Right lobe of liver (tissue), 6 donors: ENCODE data around the gene SENP8. TPM values are rescaled to one million over a fixed set of nuclear protein-coding genes. Genes with fewer than 3 reads are reported as not detected.

Source experiments
- ATAC-seq, 4 donors: fragments of 200-7000 bp; cut with Tn5 transposase; one replicate each; pipeline ENCODE4 v1.9.1; 2020; ENCODE audit warnings: mild to moderate bottlenecking in 4 of 4, moderate library complexity in 4 of 4
- DNase-seq, 3 donors: peaks; one replicate each; pipeline ENCODE4 v3.0.0-alpha.2; 2020
- H3K27ac ChIP-seq, 3 donors: fragments of 200-600 bp; one replicate each; pipeline ENCODE4 v1.8.0; 2022
- H3K27me3 ChIP-seq, 2 donors: fragments of 200-600 bp; one replicate each; pipeline ENCODE4 v1.8.0; 2022
- H3K36me3 ChIP-seq, 4 donors: fragments of 200-600 bp; sonication (generic) in 1 of 4; one replicate each; pipeline versions ENCODE4 v1.5.1 to v1.8.0; 2017 to 2022; ENCODE audit warnings: control low read depth in 1 of 4
- H3K4me1 ChIP-seq, 4 donors: fragments of 200-600 bp; sonication (generic) in 1 of 4; one replicate each; pipeline versions ENCODE4 v1.5.1 to v1.8.0; 2017 to 2022; ENCODE audit warnings: control low read depth in 1 of 4
- H3K4me3 ChIP-seq, 3 donors: fragments of 200-600 bp; one replicate each; pipeline ENCODE4 v1.8.0; 2022
- H3K9me3 ChIP-seq, 4 donors: fragments of 200-600 bp; sonication (generic) in 1 of 4; one replicate each; pipeline versions ENCODE4 v1.5.1 to v1.8.0; 2017 to 2022; ENCODE audit warnings: control low read depth in 1 of 4
- CTCF ChIP-seq, 4 donors: fragments of 200-600 bp in 3 of 4; fragments of 450-650 bp in 1 of 4; IDR thresholded peaks; one replicate each; pipeline versions ENCODE4 v1.5.1 to v1.8.0; 2016 to 2022; ENCODE audit warnings: antibody characterized with exemption in 4 of 4, mild to moderate bottlenecking in 2 of 4
- POLR2A ChIP-seq: fragments of 450-650 bp; IDR thresholded peaks from one replicate; pipeline ENCODE4 v1.6.1; 2017; ENCODE audit warnings: antibody characterized with exemption, mild to moderate bottlenecking
- WGBS: methylation state at CpG from one replicate; pipeline ENCODE4 v1.1.6; 2018; ENCODE audit warnings: low coverage, low lambda C conversion rate; ENCODE audit not compliant: insufficient coverage; ENCODE audit errors: missing lambda C conversion rate; 5-methylcytosine and 5-hydroxymethylcytosine counted together
- intact Hi-C, 2 donors: fragments of 100-400 bp; cut with DNase I; formaldehyde crosslinking; loops; one replicate each; pipeline versions ENCODE4 v1.11.2 to v1.14.1; 2022
- total RNA-seq, 6 experiments: library from RNA; depleted of rRNA in 2 of 6; stranded (reverse); fragments of >200 nt in 2 of 6; fragmentation: NEBNext Ultra II Directional in 3 of 6; extraction: Animal tissue kit (Norgen Biotek cat#: 25700) in 3 of 6; gene quantifications; one replicate each; pipeline versions ENCODE4 v1.1.0 to v1.2.4, GENCODE V29; 2016 to 2023
- donor health status: DM: no; HTN: yes; CAD: no.
- donor health status: DM: no; HTN: no; CAD: no.
- donor health status: DM: no; HTN: no; CAD: no.
- donor health status: DM: no; HTN: yes; CAD: no.
- donor health status: DM: no; HTN: yes; CAD: no.

Gene SENP8
- total RNA-seq, 6 experiments from 2014 or later: 0.61 to 2.6 (median 1.0) TPM

GRCh38 chr15:72180761-72181324, 62.6 kb downstream of the SENP8 start:
- no peaks in the 10 kb centered on the region for H3K4me1 ChIP-seq
- DNase-seq (no peak), ATAC-seq (no peak)
- H3K4me3 ChIP-seq: no peak overlapping the region
- no peaks in the 10 kb centered on the region for H3K36me3 ChIP-seq
- intact Hi-C loops: no loop called here
- H3K27ac ChIP-seq: no peak overlapping the region
- no peak for TF ChIP-seq CTCF (IDR thresholded peaks at IDR 0.05)
- TF ChIP-seq POLR2A: no peak
- H3K27me3 ChIP-seq: peaks cover 0 to 12% of the 10 kb centered on the region in 2 donors
- no peaks in the 10 kb centered on the region for H3K9me3 ChIP-seq
- 91% methylated on average over 5 of the region's 5 CpGs for WGBS

- Histone ChIP-seq H3K27ac (no peak overlapping the region), H3K4me1 (no peaks in the 10 kb centered on the region), H3K27me3 (peaks cover 0 to 12% of the 10 kb centered on the region in 2 donors), H3K9me3 (no peaks in the 10 kb centered on the region), H3K36me3 (no peaks in the 10 kb centered on the region), H3K4me3 (no peak overlapping the region)
- WGBS: 89% methylated on average over 3 of the region's 3 CpGs
- TF ChIP-seq POLR2A: no peak
- TF ChIP-seq CTCF (IDR thresholded peaks at IDR 0.05): no peak
- intact Hi-C loops: no loop called here
- ATAC-seq: no peak
- DNase-seq: no peak
Observed at GRCh38 chr15:72182244-72182643, 64.0 kb downstream of the SENP8 start.

GRCh38 chr15:72182673-72183072, 64.5 kb downstream of the SENP8 start:
- Histone ChIP-seq H3K36me3 (no peaks in the 10 kb centered on the region), H3K27me3 (peaks cover 0 to 12% of the 10 kb centered on the region in 2 donors), H3K27ac (no peak overlapping the region), H3K4me1 (no peaks in the 10 kb centered on the region), H3K4me3 (no peak overlapping the region), H3K9me3 (no peaks in the 10 kb centered on the region)
- DNase-seq (no peak), ATAC-seq (peak; percentile 17 to 60 (median 58))
- intact Hi-C loops: no loop called here
- TF ChIP-seq POLR2A (no peak), CTCF (IDR thresholded peaks at IDR 0.05) (no peak)
- 28% methylated on average over 2 of the region's 3 CpGs for WGBS

GRCh38 chr15:72183781-72184164, 65.6 kb downstream of the SENP8 start:
- intact Hi-C loops: no loop called here
- Histone ChIP-seq H3K9me3 (no peaks in the 10 kb centered on the region), H3K27me3 (peaks cover 0 to 12% of the 10 kb centered on the region in 2 donors), H3K36me3 (no peaks in the 10 kb centered on the region), H3K27ac (no peak overlapping the region), H3K4me1 (no peaks in the 10 kb centered on the region), H3K4me3 (no peak overlapping the region)
- DNase-seq (no peak), ATAC-seq (peak in 2 of 4 donors; percentile 6 to 8)
- no peak for TF ChIP-seq CTCF (IDR thresholded peaks at IDR 0.05)
- no peak for TF ChIP-seq POLR2A
- WGBS: 24% methylated on average over 5 of the region's 12 CpGs
